SKM-1 (cell line): ENCODE measurements around the gene SLC25A29.
"Not testable (repeated sequence)": the region's sequence is repeated elsewhere in the genome, so short reads cannot be mapped to it uniquely, and the experiment has no call there.

Experiments used
- DNase-seq: peaks from one replicate; lab custom pipeline; 2025; ENCODE audit not compliant: unreplicated experiment; lab: John Stamatoyannopoulos, UW

Gene SLC25A29

GRCh38 chr14:100283984-100284881 lies 22.0 kb downstream of the SLC25A29 start:
- DNase-seq = no peak

- not testable (repeated sequence) for DNase-seq
These were observed 22.8 kb downstream of the SLC25A29 start for GRCh38 chr14:100283436-100283835.

GRCh38 chr14:100282766-100283419 lies 23.4 kb downstream of the SLC25A29 start:
- DNase-seq = no peak

GRCh38 chr14:100282083-100282350 lies 24.2 kb downstream of the SLC25A29 start:
- no peak for DNase-seq

GRCh38 chr14:100281286-100282082 lies 24.8 kb downstream of the SLC25A29 start:
- DNase-seq = no peak

- DNase-seq = no peak
These were observed 26.7 kb downstream of the SLC25A29 start for GRCh38 chr14:100279563-100279962.

- DNase-seq = no peak
These were observed 27.1 kb downstream of the SLC25A29 start for GRCh38 chr14:100279133-100279532.

GRCh38 chr14:100278702-100279101 lies 27.5 kb downstream of the SLC25A29 start:
- no peak for DNase-seq

- DNase-seq = no peak
These were observed 31.0 kb downstream of the SLC25A29 start for GRCh38 chr14:100275214-100275613.

GRCh38 chr14:100274250-100274649 lies 32.0 kb downstream of the SLC25A29 start:
- DNase-seq = no peak

GRCh38 chr14:100271247-100271939 lies 34.9 kb downstream of the SLC25A29 start:
- DNase-seq = no peak

- DNase-seq = no peak
These were observed 37.5 kb downstream of the SLC25A29 start for GRCh38 chr14:100268591-100269207.

- no peak for DNase-seq
These were observed 38.3 kb downstream of the SLC25A29 start for GRCh38 chr14:100267990-100268389.

- DNase-seq = no peak
These were observed 43.1 kb downstream of the SLC25A29 start for GRCh38 chr14:100263141-100263540.

GRCh38 chr14:100262545-100262944 lies 43.7 kb downstream of the SLC25A29 start:
- DNase-seq = no peak

- no peak for DNase-seq
These were observed 44.6 kb downstream of the SLC25A29 start for GRCh38 chr14:100261621-100262020.

- no peak for DNase-seq
These were observed 49.8 kb downstream of the SLC25A29 start for GRCh38 chr14:100256339-100256895.

GRCh38 chr14:100252684-100253083 lies 53.6 kb downstream of the SLC25A29 start:
- DNase-seq = no peak

GRCh38 chr14:100250732-100251465 lies 55.3 kb downstream of the SLC25A29 start:
- no peak for DNase-seq
